ENCODE data around the gene DOK6.

DNA sequence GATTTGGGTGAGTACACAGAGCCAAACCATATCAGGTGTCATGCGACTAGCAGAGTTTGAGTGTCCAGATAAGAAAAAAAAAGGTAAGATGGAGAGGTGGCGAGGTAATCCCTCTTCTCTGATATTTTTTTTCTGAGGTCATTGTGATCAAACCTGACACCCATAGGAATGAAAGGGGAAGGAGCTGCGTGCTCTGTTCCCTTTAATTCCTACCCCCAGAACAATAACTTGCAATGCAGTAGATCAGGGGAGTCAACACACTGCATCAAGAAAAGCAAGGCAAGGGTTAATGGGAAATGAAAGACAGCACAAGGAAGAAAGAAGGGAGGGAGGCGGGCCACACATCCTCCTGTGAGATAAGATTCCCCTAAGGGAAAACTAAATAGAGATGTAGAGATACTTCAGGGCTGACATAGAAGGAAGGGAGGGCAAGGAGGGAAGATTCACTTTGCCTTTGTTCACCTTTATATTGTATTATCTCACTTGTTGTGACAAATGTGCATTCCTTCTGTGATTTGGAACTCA is 414.2 kb downstream of the DOK6 start:
- TF ChIP-seq POLR2A (IDR thresholded peaks at IDR 0.05; ENCODE audit: low read length) (no peak), GATA1 (IDR thresholded peaks at IDR 0.05; ENCODE audit: low read depth, low read length) (no peak)

Data from erythroblast (primary cell).